ENCODE measurements around the gene ARID5B.

DNA sequence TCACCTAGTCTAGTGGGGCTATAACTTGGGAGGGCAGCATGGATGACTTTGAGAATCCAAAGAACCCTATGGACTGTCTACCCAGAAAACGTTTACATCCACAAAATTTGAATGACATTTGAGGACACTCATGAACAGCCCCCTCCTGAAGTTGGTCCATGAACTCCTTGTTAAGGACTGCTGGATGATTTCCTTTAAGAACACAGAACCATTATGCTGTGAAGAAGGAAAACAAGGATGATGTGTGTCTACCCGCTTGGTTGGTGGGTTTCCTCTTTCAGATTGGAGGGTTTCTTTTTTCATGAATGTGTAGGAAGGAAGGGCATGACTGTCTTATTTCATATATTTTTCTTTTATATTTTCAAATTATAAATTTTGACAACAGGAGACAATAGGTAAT is 58.3 kb downstream of the ARID5B start:
- no peak for TF ChIP-seq YY1 (IDR thresholded peaks at IDR 0.05; ENCODE audit: insufficient read depth, insufficient read length)
- TF ChIP-seq ZNF274 (IDR thresholded peaks at IDR 0.05; ENCODE audit: low read depth, low read length) = no peak
- no peak for TF ChIP-seq SUZ12 (IDR thresholded peaks at IDR 0.05; ENCODE audit: extremely low read depth, insufficient read depth, insufficient read length)

Measured in NT2/D1 (cell line).